ENCODE results near the gene C1orf146.
"Not testable (repeated sequence)": the region's sequence is repeated elsewhere in the genome, so short reads cannot be mapped to it uniquely, and the experiment has no call there.

Gene C1orf146

DNA sequence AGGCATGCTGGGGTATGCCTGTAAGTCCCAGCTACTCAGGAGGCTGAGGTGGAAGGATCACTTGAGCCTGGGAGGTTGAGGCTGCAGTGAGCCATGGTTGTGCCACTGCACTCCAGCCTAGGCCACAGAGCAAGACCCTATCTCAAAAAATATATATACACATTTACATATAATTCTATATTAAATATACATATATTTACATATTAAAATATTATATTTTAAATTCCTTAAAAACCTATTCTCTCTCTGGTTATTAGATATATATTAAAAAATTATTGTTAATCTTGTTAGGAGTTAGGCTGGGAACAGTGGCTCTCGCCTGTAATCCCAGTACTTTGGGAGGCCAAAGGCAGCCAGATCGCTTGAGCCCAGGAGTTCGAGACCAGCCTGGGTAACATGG, 58.4 kb downstream of the C1orf146 start:
- Histone ChIP-seq H3K36me3 (ENCODE audit: control insufficient read depth, low read depth, low read length) (peaks cover 27% of the 10 kb centered on the region), H3K9me3 (ENCODE audit: control insufficient read depth, low read depth, low read length) (no peaks in the 10 kb centered on the region)

GRCh38 chr1:92277105-92277723, 59.5 kb downstream of the C1orf146 start:
- H3K27ac ChIP-seq (ENCODE audit: low read length): no peak overlapping the region
- H3K9ac ChIP-seq (ENCODE audit: low read length): no peak overlapping the region
- no peaks in the 10 kb centered on the region for H3K4me1 ChIP-seq (ENCODE audit: control insufficient read depth, low read depth, low read length)
- H3K9me3 ChIP-seq (ENCODE audit: control insufficient read depth, low read depth, low read length): no peaks in the 10 kb centered on the region
- no peaks in the 10 kb centered on the region for H3K27me3 ChIP-seq (ENCODE audit: control insufficient read depth, insufficient read depth, low read length)
- H3K4me3 ChIP-seq (ENCODE audit: low read length): no peak overlapping the region
- peaks cover 25% of the 10 kb centered on the region for H3K36me3 ChIP-seq (ENCODE audit: control insufficient read depth, low read depth, low read length)

More for the DNA sequence above, 58.4 kb downstream of the C1orf146 start:
- H3K4me1 ChIP-seq (ENCODE audit: control insufficient read depth, low read depth, low read length): no peaks in the 10 kb centered on the region
- no peak overlapping the region for H3K27ac ChIP-seq (ENCODE audit: low read length)
- no peak overlapping the region for H3K9ac ChIP-seq (ENCODE audit: low read length)
- no peaks in the 10 kb centered on the region for H3K27me3 ChIP-seq (ENCODE audit: control insufficient read depth, insufficient read depth, low read length)
- H3K4me3 ChIP-seq (ENCODE audit: low read length): no peak overlapping the region

DNA sequence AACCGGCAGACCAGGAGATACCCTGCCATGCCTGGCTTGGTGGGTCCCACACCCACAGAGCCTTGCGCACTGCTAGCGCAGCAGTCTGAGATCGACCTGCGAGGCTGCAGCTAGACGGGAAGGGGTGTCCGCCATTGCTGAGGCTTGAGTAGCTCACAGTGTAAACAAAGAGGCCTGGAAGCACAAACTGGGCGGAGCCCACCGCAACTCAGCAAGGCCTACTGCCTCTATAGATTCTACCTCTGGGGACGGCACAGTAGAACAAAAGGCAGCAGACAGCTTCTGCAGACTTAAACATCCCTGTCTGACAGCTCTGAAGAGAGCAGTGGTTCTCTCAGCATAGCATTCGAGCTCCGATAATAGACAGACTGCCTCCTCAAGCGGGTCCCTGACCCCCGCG, 62.1 kb downstream of the C1orf146 start:
- H3K9me3 ChIP-seq (ENCODE audit: control insufficient read depth, low read depth, low read length); H3K9ac ChIP-seq (ENCODE audit: low read length): not testable (repeated sequence)

GRCh38 chr1:92281411-92281810, 63.7 kb downstream of the C1orf146 start:
- H3K9me3 ChIP-seq (ENCODE audit: control insufficient read depth, low read depth, low read length); H3K27ac ChIP-seq (ENCODE audit: low read length); H3K9ac ChIP-seq (ENCODE audit: low read length); H3K4me1 ChIP-seq (ENCODE audit: control insufficient read depth, low read depth, low read length); H3K27me3 ChIP-seq (ENCODE audit: control insufficient read depth, insufficient read depth, low read length); H3K4me3 ChIP-seq (ENCODE audit: low read length): not testable (repeated sequence)
- H3K36me3 ChIP-seq (ENCODE audit: control insufficient read depth, low read depth, low read length): peaks cover 15% of the 10 kb centered on the region

More for the DNA sequence above, 62.1 kb downstream of the C1orf146 start:
- not testable (repeated sequence) for H3K27me3 ChIP-seq (ENCODE audit: control insufficient read depth, insufficient read depth, low read length); H3K27ac ChIP-seq (ENCODE audit: low read length); H3K4me1 ChIP-seq (ENCODE audit: control insufficient read depth, low read depth, low read length); H3K4me3 ChIP-seq (ENCODE audit: low read length)
- peaks cover 14% of the 10 kb centered on the region for H3K36me3 ChIP-seq (ENCODE audit: control insufficient read depth, low read depth, low read length)

DNA sequence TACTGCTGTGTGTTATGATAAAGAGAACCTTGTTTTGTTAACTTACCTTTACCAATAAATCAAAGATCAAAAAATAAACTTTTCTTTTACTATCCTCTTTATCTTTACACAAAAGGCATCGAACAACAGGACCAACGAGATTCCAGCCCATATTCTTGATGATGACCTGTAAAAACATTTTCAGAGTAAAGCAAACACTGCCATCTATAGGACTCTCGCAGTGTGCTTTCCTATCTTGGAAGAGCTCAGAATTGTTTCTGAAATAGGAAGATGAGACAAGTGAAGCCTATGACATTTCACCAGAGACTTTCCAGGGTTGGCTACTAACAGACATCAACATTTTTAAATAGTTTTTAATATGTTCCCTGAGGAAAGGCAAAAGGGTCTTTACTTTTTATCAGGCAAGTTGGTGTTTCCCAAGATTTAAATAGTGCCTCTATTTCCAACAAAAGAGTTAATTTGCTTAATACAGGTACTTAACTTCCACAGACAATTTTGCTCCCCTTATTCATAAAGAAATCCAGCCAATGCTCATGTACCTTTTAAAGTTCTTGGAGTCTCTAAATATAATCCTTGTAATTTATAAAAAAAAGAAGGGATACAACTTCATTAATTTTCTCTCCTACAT, 73.8 kb downstream of the C1orf146 start:
- H3K9me3 ChIP-seq (ENCODE audit: control insufficient read depth, low read depth, low read length): no peaks in the 10 kb centered on the region
- H3K27ac ChIP-seq (ENCODE audit: low read length): no peak overlapping the region
- H3K4me1 ChIP-seq (ENCODE audit: control insufficient read depth, low read depth, low read length): no peaks in the 10 kb centered on the region
- H3K27me3 ChIP-seq (ENCODE audit: control insufficient read depth, insufficient read depth, low read length): no peaks in the 10 kb centered on the region
- no peak overlapping the region for H3K9ac ChIP-seq (ENCODE audit: low read length)
- H3K36me3 ChIP-seq (ENCODE audit: control insufficient read depth, low read depth, low read length): peaks cover 53% of the 10 kb centered on the region
- no peak overlapping the region for H3K4me3 ChIP-seq (ENCODE audit: low read length)

Measured in iPS-18a (cell line).